AG09309 (cell line): ENCODE measurements around the gene INTS11.

Experiments
- DNase-seq: peaks from one replicate; pipeline ENCODE4 v3.0.0-alpha.2; 2010; ENCODE audit warnings: low read depth
- H3K4me3 ChIP-seq: 2 replicates; pipeline ENCODE4 v1.5.1; 2011; ENCODE audit warnings: mild to moderate bottlenecking, low read depth, low read length, moderate library complexity; ENCODE audit not compliant: control insufficient read depth
- CTCF ChIP-seq: IDR thresholded peaks from 2 replicates; pipeline ENCODE4 v1.5.1; 2011; ENCODE audit warnings: mild to moderate bottlenecking, low read depth, low read length, inconsistent platforms; ENCODE audit not compliant: insufficient read depth, control insufficient read depth; ENCODE audit errors: missing control alignments

INTS11 gene

GRCh38 chr1:1328254-1328653, 3.8 kb upstream of the INTS11 start:
- DNase-seq, result no peak
- no peak overlapping the region for H3K4me3 ChIP-seq
- no peak for TF ChIP-seq CTCF

GRCh38 chr1:1327291-1327690, 2.8 kb upstream of the INTS11 start:
- no peak for TF ChIP-seq CTCF
- no peak for DNase-seq
- H3K4me3 ChIP-seq, result no peak overlapping the region

- H3K4me3 ChIP-seq, result no peak overlapping the region
- no peak for TF ChIP-seq CTCF
- DNase-seq, result no peak
Measured at GRCh38 chr1:1326075-1326605, 1.7 kb upstream of the INTS11 start.

- no peak for TF ChIP-seq CTCF
- peak overlapping the region; percentile 89 for H3K4me3 ChIP-seq
- DNase-seq, result no peak
Measured at GRCh38 chr1:1325288-1326074, 1.0 kb upstream of the INTS11 start.

GRCh38 chr1:1324084-1324523, 356 bp downstream of the INTS11 start:
- peak overlapping the region; percentile 49 for H3K4me3 ChIP-seq
- no peak for TF ChIP-seq CTCF
- no peak for DNase-seq

- no peak for DNase-seq
- TF ChIP-seq CTCF, result no peak
- no peak overlapping the region for H3K4me3 ChIP-seq
Measured at GRCh38 chr1:1322952-1323351, 1.5 kb downstream of the INTS11 start.

- no peak for TF ChIP-seq CTCF
- no peak overlapping the region for H3K4me3 ChIP-seq
- no peak for DNase-seq
Measured at GRCh38 chr1:1322418-1322817, 2.0 kb downstream of the INTS11 start.
